Gastroesophageal sphincter (tissue), 3 donors: ENCODE measurements around the gene ARHGAP1.

ENCODE experiments used
- EP300 ChIP-seq: sonication (generic); formaldehyde crosslinking; IDR thresholded peaks from one replicate; pipeline ENCODE4 v1.6.1; 2017; ENCODE audit warnings: antibody characterized with exemption, mild to moderate bottlenecking
- POLR2A ChIP-seq, 2 donors: fragments of 450-650 bp; IDR thresholded peaks; one replicate each; pipeline ENCODE4 v1.6.1; 2017; ENCODE audit warnings: antibody characterized with exemption in 2 of 2, mild to moderate bottlenecking in 2 of 2, moderate library complexity in 1 of 2
- POLR2AphosphoS5 ChIP-seq: sonication (generic); formaldehyde crosslinking; IDR thresholded peaks from one replicate; pipeline ENCODE4 v1.6.1; 2017; ENCODE audit warnings: antibody characterized with exemption
- TF ChIP-seq, protein P1 (sequence below), 4 experiments: fragments of 200-600 bp in 2 of 4; fragments of 450-650 bp in 2 of 4; sonication (generic) in 1 of 4; IDR thresholded peaks; one replicate each; pipeline ENCODE4 v1.5.1; 2017 to 2019; ENCODE audit warnings: antibody characterized with exemption in 4 of 4, mild to moderate bottlenecking in 2 of 4, moderate library complexity in 2 of 4

DNA sequence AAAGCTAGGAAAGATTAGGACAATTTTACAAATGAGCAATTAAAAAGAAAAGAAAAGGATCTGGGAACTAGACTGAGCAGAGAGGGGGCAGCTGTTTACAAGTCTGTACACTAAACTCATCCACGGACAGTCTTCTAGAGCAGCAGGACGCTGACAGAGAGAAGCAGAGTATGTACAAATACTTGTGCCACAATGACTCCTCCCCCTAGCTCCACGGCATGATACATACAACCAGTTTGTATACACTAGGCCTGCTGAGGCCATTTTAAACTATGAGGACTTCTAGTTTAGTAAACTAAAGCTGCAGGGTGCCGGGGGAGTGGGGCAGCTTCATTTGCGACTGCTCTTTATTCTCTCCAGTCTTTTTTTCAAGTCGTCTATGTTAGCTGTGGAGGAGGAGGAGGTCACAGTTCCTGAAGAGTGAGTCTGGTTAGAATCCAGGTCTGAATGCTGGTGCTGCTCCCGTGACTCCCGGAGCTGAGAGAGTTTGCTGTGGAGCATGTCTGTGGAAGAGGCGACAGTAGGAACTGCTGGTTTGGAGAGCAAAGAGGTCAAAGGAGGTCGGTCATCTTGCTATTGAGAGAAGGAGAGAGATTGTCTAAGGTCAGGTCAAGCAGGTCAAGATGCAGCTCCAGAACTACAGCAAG is 43.4 kb upstream of the ARHGAP1 start:
- TF ChIP-seq, protein P1, sequence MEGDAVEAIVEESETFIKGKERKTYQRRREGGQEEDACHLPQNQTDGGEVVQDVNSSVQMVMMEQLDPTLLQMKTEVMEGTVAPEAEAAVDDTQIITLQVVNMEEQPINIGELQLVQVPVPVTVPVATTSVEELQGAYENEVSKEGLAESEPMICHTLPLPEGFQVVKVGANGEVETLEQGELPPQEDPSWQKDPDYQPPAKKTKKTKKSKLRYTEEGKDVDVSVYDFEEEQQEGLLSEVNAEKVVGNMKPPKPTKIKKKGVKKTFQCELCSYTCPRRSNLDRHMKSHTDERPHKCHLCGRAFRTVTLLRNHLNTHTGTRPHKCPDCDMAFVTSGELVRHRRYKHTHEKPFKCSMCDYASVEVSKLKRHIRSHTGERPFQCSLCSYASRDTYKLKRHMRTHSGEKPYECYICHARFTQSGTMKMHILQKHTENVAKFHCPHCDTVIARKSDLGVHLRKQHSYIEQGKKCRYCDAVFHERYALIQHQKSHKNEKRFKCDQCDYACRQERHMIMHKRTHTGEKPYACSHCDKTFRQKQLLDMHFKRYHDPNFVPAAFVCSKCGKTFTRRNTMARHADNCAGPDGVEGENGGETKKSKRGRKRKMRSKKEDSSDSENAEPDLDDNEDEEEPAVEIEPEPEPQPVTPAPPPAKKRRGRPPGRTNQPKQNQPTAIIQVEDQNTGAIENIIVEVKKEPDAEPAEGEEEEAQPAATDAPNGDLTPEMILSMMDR (IDR thresholded peaks at IDR 0.05) = no peak
- TF ChIP-seq EP300 = no peak
- no peak for TF ChIP-seq POLR2A (IDR thresholded peaks at IDR 0.05)
- TF ChIP-seq POLR2AphosphoS5 = no peak
